ENCODE data around the gene ERCC2. TPM values are rescaled to one million over a fixed set of nuclear protein-coding genes. Genes with fewer than 3 reads are reported as not detected.

Gene ERCC2
- total and polyA plus RNA-seq, 4 donors: 3.3 to 8.7 (median 8.2) TPM

- Histone ChIP-seq H3K27ac (ENCODE audit: low read depth in 1 of 2, low read length in 2 of 2) (no peak overlapping the region), H3K4me1 (ENCODE audit: control insufficient read depth in 4 of 4, insufficient read depth in 4 of 4, low read length in 3 of 4) (peaks cover 3 to 11% (median 5%) of the 10 kb centered on the region in 4 donors), H3K9me3 (ENCODE audit: control insufficient read depth in 4 of 4, low read length in 3 of 4) (no peaks in the 10 kb centered on the region), H3K36me3 (ENCODE audit: control insufficient read depth in 4 of 4, insufficient read depth in 3 of 4, low read depth in 1 of 4, low read length in 3 of 4) (peaks cover 3 to 28% (median 12%) of the 10 kb centered on the region in 4 donors), H3K27me3 (ENCODE audit: control insufficient read depth in 4 of 4, insufficient read depth in 4 of 4, low read length in 3 of 4) (no peaks in the 10 kb centered on the region), H3K9ac (ENCODE audit: low read depth in 1 of 2, low read length in 2 of 2) (no peak overlapping the region), H3K4me3 (ENCODE audit: low read depth in 1 of 3, low read length in 3 of 3) (no peak overlapping the region)
- TF ChIP-seq HNF4G (IDR thresholded peaks at IDR 0.05): no peak
- no peak for TF ChIP-seq NR2F2 (IDR thresholded peaks at IDR 0.05)
- no peak for TF ChIP-seq FOXA1 (IDR thresholded peaks at IDR 0.05)
- TF ChIP-seq HNF4A (conservative IDR thresholded peaks at IDR 0.05): no peak
- no peak for TF ChIP-seq RAD21 (IDR thresholded peaks at IDR 0.05)
- TF ChIP-seq RXRA (IDR thresholded peaks at IDR 0.05): no peak
- TF ChIP-seq, protein P1, sequence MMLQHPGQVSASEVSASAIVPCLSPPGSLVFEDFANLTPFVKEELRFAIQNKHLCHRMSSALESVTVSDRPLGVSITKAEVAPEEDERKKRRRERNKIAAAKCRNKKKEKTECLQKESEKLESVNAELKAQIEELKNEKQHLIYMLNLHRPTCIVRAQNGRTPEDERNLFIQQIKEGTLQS (IDR thresholded peaks at IDR 0.05): no peak
- DNase-seq (ENCODE audit: low spot score): no peak
- 81% methylated on average over 9 of the region's 9 CpGs for WGBS
Observed at GRCh38 chr19:45418802-45419201, 48.4 kb upstream of the ERCC2 start.

DNA sequence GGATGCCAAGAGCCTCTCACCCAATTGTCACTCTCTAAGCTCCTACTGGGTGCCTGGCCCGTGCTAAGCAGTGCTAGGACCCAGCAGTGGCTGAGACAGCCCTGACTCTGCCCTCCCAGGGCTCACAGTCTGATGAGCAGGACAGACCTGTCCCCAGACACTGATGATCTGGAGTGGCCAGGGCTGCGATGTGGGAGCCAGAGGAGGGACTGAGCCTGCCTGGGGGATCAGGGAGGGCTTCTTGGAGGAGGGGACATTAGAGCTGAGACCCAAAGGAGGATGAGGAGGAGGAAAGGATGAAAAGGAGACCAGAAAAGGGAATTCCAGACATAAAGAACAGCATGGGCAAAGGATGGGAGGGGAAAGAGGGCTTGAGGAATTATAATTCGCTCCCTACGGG lies 46.8 kb upstream of the ERCC2 start:
- WGBS: 92% methylated on average over 4 of the region's 4 CpGs
- DNase-seq (ENCODE audit: low spot score): no peak
- no peaks in the 10 kb centered on the region for H3K9me3 ChIP-seq (ENCODE audit: control insufficient read depth in 4 of 4, low read length in 3 of 4)
- TF ChIP-seq GABPA (IDR thresholded peaks at IDR 0.05 in 1 of 2, conservative IDR thresholded peaks at IDR 0.05 in 1 of 2) (no peak), TAF1 (conservative IDR thresholded peaks at IDR 0.05) (no peak)
- no peak overlapping the region for H3K4me3 ChIP-seq (ENCODE audit: low read depth in 1 of 3, low read length in 3 of 3)
- peaks cover 3 to 39% (median 22%) of the 10 kb centered on the region in 4 donors for H3K36me3 ChIP-seq (ENCODE audit: control insufficient read depth in 4 of 4, insufficient read depth in 3 of 4, low read depth in 1 of 4, low read length in 3 of 4)
- no peak overlapping the region for H3K9ac ChIP-seq (ENCODE audit: low read depth in 1 of 2, low read length in 2 of 2)
- H3K27me3 ChIP-seq (ENCODE audit: control insufficient read depth in 4 of 4, insufficient read depth in 4 of 4, low read length in 3 of 4): no peaks in the 10 kb centered on the region
- peaks cover 0 to 3% (median 0%) of the 10 kb centered on the region in 4 donors for H3K4me1 ChIP-seq (ENCODE audit: control insufficient read depth in 4 of 4, insufficient read depth in 4 of 4, low read length in 3 of 4)
- H3K27ac ChIP-seq (ENCODE audit: low read depth in 1 of 2, low read length in 2 of 2): no peak overlapping the region

GRCh38 chr19:45414468-45414867 lies 44.1 kb upstream of the ERCC2 start:
- Histone ChIP-seq H3K4me1 (ENCODE audit: control insufficient read depth in 4 of 4, insufficient read depth in 4 of 4, low read length in 3 of 4) (peaks cover 0 to 3% (median 0%) of the 10 kb centered on the region in 4 donors), H3K9me3 (ENCODE audit: control insufficient read depth in 4 of 4, low read length in 3 of 4) (no peaks in the 10 kb centered on the region), H3K36me3 (ENCODE audit: control insufficient read depth in 4 of 4, insufficient read depth in 3 of 4, low read depth in 1 of 4, low read length in 3 of 4) (peaks cover 3 to 31% (median 20%) of the 10 kb centered on the region in 4 donors), H3K27ac (ENCODE audit: low read depth in 1 of 2, low read length in 2 of 2) (no peak overlapping the region), H3K9ac (ENCODE audit: low read depth in 1 of 2, low read length in 2 of 2) (no peak overlapping the region), H3K4me3 (ENCODE audit: low read depth in 1 of 3, low read length in 3 of 3) (no peak overlapping the region), H3K27me3 (ENCODE audit: control insufficient read depth in 4 of 4, insufficient read depth in 4 of 4, low read length in 3 of 4) (no peaks in the 10 kb centered on the region)
- WGBS: 97% methylated on average over 8 of the region's 8 CpGs
- no peak for DNase-seq (ENCODE audit: low spot score)
- TF ChIP-seq RXRA (IDR thresholded peaks at IDR 0.05) (no peak), HNF4A (conservative IDR thresholded peaks at IDR 0.05) (no peak), GABPA (IDR thresholded peaks at IDR 0.05 in 1 of 2, conservative IDR thresholded peaks at IDR 0.05 in 1 of 2) (no peak), REST (IDR thresholded peaks at IDR 0.05) (no peak), FOXA1 (IDR thresholded peaks at IDR 0.05) (no peak), JUND (IDR thresholded peaks at IDR 0.05) (no peak), TAF1 (conservative IDR thresholded peaks at IDR 0.05) (no peak), NR2F2 (IDR thresholded peaks at IDR 0.05) (no peak), YY1 (IDR thresholded peaks at IDR 0.05) (no peak), HNF4G (IDR thresholded peaks at IDR 0.05) (no peak), RAD21 (IDR thresholded peaks at IDR 0.05) (no peak), FOXA2 (IDR thresholded peaks at IDR 0.05) (no peak), MAX (IDR thresholded peaks at IDR 0.05) (no peak), SP1 (IDR thresholded peaks at IDR 0.05) (no peak)
- TF ChIP-seq, protein P2, sequence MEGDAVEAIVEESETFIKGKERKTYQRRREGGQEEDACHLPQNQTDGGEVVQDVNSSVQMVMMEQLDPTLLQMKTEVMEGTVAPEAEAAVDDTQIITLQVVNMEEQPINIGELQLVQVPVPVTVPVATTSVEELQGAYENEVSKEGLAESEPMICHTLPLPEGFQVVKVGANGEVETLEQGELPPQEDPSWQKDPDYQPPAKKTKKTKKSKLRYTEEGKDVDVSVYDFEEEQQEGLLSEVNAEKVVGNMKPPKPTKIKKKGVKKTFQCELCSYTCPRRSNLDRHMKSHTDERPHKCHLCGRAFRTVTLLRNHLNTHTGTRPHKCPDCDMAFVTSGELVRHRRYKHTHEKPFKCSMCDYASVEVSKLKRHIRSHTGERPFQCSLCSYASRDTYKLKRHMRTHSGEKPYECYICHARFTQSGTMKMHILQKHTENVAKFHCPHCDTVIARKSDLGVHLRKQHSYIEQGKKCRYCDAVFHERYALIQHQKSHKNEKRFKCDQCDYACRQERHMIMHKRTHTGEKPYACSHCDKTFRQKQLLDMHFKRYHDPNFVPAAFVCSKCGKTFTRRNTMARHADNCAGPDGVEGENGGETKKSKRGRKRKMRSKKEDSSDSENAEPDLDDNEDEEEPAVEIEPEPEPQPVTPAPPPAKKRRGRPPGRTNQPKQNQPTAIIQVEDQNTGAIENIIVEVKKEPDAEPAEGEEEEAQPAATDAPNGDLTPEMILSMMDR (IDR thresholded peaks at IDR 0.05; ENCODE audit: low read depth, low read length, missing input control): no peak
- TF ChIP-seq, protein P1 (IDR thresholded peaks at IDR 0.05): no peak

Measured in liver (tissue), 9 donors.